ENCODE results near the gene SDK2.

Gene SDK2

DNA sequence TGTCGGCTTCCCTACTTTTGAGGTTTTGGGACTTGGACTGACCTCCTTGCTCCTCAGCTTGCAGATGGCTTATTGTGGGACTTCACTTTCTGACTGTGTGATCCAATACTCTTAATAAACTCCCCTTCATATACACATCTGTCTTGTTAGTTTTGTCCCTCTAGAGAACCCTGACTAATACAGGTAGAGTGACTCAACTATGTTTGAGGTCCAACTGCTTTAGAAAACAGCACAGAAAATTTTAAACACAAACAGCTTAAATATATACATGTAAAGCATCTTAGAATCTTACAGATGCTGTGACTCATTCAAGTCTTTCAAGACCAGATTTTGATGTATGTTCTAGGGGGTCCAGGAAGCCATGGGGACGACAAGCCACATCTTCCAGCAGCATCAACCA lies 11.7 kb downstream of the SDK2 start:
- no peak for DNase-seq

DNA sequence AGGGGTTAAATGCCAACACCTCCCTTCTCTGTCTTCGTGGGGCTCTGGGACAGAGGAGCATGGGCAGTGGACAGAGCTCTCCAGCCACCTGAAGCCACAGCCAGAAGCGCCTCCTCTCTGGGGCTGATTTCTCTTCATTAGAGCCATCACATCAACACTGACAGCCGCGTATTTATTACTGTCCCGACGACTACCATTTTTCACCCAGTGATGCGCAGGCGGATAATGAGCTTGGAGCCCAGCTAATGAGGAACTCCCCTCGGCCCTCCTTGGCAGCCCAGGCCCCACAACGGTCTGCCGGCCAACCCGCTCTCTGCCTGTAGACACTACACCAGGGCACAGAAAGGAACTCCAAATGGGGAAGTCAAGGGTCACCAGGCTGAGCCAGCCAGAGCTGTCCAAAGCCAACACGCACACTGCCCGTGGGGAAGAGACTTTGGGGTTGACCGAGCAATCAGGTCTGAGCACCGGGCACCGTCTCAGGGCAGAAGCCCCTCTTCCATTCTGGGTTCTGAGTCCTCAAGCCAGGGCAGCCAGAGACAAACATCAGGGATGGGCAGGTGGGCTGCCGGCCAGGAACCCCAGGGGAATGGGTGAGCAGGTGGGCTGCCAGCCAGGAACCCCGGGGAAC lies 13.2 kb downstream of the SDK2 start:
- DNase-seq = no peak

DNA sequence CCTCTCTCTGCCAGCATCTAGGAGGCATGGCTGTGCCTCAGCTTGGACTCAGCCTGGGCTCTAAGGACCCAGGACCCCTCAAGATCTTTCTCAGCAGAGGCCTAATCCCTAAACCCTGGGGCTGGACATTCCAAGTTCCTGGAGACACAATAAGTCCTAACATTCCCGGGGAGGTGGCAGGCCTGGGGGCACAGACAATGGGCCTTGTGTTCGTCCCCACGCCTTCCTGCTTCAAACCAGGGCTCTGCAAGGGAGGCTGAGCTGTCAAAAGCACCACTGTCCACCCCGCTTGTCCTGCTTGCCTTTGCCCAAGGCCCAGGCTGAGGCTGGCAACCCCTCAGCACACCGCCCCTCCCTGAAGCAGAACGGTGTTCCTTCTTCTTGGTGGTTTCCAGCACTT lies 13.7 kb downstream of the SDK2 start:
- DNase-seq = no peak

DNA sequence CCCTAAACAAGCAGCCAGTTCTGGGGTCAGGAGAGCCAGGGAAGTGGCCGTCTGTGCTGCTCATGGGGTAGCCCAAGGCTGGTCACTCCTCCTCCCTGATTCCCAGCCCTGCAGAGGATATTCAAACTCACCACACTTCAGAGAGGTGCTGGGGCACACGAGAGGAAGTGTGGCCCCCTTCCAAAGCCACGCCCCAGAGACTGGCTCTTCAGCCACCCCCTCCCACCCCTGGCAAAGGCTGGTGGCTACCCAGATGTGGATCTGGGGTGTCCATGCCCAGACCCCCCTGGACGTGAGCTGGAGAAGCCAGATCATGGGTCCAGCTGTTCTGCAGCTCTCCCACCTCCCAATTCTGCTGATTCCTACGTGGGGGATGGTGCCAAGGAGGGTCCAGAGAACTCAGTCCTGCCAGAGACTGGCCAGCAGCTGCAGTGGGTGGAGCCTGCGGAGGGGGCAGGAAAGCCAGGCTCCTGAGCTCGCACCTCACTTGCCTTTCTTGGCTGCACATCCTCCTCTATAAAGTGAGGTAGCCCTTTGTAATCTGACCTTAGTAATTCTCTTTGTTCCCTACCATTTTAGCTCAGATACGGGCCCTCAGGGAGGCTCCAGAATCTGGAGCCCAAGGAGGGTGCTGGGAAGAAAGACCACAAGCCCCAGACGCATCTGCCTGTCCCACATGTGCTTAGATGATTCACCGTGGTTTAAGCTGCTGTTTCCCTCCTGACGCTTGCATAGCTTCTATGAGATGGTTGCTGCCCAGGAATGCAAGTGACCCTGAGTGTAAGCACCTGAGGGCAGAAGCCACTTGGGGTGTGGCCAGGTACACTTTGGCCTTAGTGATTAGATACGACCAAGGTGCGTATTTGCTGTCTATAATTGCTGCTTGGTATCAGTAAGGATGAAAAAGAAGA lies 15.3 kb downstream of the SDK2 start:
- DNase-seq = no peak

DNA sequence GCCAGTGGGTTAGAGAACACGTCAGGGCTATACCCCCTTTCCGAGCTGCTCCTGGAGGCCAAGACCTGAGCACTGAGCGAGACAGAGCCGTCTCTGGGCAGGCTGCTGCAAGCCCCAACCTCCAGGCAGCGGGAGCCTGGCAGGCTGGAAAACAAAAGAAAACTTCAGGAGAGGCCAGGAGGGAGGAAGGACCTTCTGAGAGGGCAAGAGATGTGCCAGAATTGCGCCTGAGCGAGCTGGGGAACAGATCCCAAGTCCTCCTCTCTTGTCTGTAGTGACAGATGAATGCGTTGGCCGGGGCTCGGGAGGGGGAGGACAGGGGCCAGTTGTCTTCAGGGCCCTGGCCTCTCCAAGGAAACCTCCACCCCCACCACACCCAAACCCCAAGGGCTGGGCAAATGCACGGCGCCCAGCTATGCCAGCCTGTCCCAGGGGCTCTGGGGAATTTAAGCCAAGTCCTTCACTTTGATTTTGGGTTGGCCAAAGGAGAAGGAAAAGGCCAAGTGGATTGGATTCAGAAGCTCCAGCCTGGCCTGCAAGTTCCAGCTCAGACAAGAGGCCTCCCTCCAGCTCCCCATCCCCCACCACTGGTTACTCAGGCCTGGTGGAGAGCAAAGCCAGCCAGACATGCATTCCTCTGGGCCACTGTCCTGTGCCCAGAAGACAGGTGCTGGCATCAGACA lies 18.1 kb downstream of the SDK2 start:
- no peak for DNase-seq

DNA sequence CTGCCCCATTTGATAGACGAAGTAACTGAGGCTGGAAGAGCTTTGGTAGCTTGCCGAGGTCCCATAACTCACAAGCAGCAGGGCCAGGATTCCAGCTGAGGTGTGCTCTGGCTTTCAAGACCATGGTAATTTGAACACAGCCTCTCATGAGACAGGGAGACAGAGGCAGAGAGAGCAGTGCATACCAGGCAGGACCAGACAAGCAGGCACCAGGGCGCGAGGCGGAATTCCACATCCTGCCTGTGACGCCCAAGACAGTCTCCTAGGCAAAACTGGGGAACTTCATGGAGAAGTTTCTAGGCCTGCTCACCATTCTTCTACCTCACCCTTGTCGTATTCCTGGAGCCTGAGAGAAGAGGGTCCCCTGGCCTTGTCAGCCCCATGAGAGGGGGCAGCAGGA lies 19.2 kb downstream of the SDK2 start:
- no peak for DNase-seq

DNA sequence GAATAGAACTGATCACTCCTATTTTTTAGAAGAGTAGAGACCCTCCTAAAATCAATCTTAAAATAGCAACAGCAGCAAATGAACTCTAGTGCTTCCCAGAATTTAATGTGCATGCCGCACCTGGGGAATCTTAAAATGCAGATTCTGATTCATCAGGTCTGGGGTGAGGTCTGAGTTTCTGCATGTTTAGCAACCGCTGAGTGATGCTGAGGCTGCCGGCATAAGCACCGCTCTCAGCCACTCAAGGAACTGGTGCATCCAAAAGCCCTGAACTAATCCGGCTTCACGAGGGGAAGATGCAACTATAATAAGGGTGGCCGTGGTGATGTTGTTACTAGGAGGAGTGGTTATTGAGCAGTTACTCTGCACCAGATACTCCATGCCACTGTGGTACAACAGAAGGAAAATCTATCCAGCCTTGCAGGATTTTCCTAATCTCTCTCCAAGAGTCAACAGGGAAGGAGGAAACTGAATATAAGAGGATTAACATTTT lies 19.7 kb downstream of the SDK2 start:
- no peak for DNase-seq

DNA sequence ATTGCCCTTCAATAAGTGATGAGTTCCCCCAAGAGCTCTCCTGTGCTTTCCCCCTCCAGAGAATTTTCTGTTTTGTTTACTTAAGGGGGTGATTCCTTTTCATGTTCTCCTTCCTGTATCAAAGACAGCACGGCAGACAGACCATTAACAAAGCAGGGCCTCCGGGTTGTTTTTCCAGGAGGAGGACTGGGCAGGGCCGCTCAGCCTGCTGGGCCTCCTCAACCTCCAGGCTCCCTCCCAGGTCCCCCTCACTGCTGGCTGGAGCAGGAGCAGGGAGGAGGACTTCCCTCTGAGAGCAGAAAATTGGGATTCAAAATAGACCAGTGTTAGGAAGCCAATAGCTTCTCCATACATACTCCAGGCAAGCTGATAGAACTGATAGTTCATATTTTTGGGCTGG lies 20.4 kb downstream of the SDK2 start:
- no peak for DNase-seq

DNA sequence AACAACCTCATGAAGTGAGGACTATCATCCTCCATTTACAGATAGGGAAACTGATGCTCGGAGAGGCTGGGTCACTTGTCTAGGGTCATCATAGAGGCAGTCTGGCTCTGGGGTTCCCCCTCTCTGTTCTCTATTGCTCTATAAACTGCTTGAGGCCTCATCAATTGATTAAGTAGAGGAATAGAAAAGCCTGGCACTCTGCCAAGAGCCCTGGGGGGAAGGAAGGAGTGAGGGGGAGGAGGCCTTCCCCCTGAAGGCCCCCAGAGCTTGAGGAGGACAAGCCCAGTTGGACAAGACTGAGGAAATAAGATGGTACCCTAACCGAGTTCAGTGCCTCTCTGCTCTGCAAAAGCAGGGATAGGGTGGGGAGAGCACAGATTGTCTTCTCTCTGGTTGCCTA lies 21.0 kb downstream of the SDK2 start:
- DNase-seq = no peak

DNA sequence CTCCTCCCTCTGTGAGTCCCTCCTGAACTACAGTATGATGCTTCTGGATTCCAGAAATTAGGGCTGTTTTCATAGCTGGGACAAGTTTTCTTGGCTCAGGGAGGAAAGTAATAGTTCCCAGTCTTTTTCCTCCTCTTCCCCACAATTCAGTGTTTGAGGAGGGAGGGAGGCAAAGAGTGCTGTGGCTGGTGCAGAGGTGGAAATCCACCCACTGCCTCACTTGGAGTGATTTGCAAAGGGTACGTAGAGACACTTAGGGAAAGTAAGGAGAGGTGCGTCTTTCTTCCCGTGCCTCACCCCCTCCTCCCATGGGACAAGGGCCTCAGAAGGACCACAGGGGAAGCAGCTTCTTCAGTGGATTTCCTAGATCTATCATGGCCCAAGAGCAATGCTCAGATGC lies 21.9 kb downstream of the SDK2 start:
- no peak for DNase-seq

DNA sequence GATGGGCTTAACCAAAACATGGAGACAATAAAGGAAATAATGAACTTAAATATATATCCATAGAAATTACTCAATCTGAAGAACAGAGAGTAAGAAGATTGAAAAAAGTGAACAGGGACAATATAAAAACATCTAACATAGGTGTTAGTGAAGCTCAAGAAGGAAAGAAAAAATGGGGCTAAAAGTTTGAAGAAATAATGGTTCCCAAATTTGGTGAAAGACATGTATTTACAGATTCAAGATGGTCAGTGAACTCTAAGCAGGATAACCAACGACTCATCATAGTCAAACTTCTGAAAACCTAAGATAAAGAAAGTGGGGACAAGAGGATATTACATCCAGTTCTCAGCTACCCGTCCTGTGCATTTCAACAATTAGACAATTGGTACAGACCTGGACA lies 22.6 kb downstream of the SDK2 start:
- no peak for DNase-seq

DNA sequence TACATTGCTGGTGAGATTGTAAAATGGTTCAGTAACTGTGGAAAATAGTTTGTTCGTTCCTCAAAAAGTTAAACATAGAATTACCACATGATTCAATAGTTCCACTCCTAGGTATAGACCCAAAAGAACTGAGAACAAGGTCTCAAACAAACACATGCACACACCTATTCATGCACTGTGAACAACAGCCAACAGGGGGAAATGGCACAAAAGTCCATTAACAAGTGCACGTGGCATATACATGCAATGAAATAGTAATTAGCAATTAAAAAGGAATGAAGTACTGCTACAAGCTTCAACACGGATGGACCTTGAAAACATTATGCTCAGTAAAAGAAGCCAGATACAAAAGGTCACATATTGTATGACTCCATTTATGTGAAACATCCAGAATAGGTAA lies 23.8 kb downstream of the SDK2 start:
- DNase-seq = no peak

DNA sequence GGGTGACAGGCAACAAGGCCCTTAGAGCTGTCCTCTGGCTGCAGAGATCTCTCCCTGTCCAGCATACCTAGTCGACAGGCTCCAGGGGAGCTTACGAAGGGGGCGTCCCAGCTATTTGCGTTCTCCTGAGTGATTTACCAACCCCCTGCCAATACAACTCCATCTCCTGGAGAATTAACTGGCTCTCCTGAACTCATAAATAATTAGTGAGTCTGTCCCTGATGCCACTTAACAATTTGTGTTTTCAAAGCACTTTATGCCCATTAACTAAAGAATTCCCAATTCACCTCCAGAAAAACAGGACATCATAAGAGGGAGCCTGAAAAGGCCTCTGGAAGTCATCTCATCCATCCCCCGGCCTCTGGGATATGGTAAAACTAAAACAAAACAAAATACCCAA lies 26.7 kb downstream of the SDK2 start:
- no peak for DNase-seq

DNA sequence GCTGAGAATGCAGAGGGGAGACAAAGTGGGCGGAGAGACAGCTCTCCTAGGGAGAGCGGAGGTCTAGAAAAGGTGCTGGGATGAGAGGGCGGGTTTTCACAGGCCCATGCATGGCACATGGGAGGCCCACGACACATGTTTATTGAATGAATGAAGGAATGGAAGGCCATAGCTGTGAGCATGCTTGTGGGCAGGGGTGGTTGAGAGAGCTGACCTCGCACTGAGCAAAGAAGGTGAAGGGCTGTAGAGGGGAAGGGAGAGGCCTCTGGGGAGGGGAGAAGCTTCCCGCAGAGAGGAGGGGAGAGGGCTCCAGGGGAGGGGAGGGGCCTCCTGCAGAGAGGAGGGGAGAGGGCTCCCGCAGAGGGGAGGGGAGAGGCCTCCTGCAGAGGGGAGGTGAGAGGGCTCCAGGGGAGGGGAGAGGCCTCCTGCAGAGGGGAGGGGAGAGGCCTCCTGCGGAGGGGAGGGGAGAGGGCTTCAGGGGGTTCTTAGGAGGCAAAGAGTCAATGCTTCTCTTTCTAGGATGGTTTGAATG lies 27.3 kb downstream of the SDK2 start:
- DNase-seq = no peak

DNA sequence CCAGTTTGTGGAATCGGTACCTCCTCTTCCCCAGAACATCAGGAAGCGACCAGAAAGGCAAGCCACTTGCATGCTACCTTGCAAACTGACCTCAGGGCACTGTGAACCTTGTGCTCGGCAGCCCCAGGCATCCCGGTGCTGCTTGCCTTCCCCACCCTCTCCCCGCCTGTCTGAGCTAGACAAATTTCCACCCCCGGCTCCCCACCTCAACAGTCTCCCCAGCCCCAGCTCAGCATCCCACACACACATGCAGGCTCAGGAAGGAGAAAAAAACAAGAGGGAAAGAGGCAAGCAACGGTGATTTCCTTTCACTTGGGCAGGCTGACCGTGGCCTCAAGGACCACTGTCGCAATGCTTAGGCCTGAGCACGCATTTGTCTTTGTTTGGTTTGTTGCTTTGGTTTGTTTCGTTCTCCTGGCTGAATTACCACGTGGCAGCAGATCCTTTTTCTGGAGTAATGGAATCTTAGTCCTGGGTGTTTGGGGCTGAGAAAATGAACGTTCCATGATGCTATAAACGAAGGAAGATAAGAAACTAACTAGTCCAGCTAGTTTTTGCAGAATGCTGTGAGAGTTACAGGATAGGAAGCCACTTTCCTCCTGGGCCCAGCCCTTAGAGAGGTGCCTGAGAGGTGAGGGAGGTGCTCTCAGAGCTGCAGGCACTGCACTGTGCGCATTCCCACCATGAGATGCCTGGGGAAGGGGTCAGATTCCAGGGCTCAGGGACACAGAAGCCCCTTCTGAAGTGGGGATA lies 27.9 kb downstream of the SDK2 start:
- no peak for DNase-seq

DNA sequence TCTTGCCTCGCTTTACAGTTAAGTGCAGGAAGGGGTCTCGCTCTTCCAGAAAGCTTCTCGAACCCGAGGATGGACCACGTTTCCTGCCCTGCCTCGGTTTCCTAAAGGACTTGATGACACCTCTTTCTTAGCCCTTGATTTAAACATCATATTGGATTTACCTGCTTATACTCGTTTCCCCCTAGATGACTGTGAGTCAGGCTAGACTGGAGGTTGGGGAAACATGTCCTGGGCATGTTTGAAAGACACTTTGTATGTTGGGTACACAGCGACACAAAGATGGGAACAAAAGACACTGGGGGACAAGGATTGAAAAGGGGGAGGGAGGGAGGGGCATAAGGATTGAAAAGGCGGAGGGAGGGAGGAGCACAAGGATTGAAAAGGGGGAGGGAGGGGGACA lies 30.0 kb downstream of the SDK2 start:
- DNase-seq = no peak

DNA sequence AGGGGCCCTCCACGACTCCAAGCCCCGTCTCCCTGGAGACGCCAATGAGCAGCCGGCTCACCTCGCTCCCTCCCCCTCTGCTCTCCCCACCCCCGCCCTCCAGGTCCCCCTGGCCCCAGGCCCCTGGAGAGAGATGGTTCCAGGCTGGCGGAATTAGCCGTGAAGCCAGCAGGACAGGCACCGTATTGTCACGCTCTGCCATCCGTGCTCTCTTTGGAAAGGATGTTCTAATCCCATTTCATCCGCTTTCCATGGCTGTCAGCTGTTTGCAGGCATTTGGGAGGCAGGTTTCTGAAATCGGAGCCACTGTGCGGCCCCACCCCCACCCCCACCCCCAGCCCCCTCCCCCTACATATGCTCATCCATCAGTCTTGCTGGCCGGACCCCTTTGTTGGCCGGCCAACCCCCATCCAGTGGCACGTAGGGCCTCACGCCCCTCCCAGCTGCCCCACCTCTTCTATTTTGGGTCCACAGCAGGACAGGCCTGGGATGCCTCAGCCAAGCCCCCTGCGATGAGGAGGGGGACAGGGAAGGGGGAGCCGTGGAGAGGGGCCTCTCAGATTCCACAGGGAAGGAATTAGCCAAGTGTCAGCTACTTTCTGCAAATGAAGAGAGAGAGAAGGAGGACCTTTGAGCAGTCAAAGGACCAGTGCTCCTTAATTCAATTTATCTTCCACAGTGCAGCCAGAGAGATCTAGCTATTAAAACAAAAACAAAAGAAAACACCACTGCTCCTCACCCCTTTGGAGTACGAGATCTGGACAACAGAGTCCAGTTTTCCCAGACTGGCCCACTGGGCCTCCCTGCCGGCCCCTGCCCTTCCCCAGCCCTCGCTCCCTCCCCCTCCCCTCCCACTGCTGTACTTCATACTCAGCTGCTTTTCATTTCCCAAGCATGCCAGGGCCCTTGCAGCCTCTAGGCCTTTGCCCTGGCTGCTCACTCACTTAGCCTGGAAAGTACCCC lies 30.7 kb downstream of the SDK2 start:
- no peak for DNase-seq

DNA sequence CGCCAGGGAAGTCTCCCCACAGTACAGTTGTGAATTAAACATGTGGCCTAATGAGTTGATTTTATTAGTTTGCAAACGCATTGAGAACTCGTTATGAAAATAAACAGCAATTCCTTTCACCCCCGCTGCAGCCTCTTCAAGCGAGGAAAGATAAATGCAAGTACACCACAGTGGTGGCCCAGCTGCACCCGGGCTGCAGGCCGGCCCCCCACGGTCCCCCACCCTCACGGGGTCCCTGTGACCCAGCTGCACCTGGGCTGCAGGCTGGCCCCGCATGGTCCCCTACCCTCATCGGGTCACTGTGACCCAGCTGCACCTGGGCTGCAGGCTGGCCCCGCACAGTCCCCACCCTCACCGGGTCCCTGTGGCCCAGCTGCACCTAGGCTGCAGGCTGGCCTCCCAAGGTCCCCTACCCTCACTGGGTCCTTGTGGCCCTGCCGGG lies 32.2 kb downstream of the SDK2 start:
- no peak for DNase-seq

DNA sequence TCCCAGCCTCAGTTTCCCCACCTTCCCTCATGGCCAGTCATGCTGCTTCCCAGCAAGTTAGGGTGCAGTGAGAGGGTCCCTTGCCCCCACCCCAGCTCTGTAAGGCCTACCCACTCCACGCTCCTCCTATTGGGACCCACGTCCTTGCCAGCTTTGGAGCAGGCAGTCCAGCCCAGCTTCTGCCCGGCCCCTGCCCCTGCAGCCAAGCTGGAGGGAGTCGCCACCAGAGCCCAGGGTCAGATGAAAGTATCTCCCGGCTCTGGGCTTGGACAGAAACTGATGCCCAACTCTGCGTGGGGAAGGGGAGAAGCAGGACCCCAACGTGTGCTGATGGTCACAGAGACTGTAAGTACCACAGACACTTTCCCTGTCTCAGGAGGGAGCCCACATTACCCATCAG lies 32.6 kb downstream of the SDK2 start:
- DNase-seq = no peak

DNA sequence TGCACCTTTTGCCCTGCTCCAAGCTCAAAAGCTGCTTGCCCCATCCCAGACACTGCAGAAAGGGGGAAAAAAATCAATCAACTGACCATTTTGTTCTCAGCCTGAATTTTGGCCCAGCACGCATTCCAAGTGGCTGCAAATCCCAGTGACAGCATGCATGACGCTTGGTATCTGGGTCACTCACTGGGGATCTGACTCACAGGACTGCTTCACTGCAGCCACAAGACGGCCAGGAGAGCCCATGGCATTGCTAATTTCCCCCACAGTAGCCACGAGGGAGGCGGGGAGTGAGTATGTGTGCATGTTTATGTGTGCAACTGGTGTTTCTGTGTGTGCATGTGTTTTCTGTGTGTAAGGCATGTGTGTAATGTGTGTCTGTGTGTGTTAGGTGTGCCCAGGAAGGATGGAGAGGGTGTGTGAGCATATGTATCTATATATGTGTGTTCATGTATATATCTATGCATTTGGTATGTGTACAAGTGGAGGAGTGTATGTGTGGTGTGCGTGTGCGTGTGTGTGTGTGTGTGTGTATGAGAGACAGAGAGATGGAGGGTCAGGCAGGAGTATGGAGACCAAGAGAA lies 33.8 kb downstream of the SDK2 start:
- DNase-seq = no peak

DNA sequence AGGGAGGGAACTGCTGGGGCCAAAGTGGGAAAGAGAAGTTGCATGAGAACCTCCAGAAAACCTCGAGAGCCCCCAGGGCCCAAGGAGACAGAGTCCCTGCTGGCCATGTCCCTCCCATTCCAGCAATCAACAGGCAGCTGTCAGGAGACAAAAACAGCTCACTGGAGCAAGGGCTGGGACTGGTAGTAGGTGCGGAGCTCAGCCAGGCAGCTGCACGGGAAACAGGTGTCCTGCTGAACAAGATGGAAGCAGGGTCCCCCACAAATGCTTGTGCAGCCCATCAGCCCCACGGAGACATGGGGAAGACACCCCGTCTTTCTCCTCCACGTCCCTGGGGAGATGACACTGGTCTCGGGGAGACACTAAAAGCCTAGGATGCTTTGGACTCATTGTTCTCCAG lies 34.5 kb downstream of the SDK2 start:
- DNase-seq = no peak
